ENCODE results near the gene ZNF879.

DNA sequence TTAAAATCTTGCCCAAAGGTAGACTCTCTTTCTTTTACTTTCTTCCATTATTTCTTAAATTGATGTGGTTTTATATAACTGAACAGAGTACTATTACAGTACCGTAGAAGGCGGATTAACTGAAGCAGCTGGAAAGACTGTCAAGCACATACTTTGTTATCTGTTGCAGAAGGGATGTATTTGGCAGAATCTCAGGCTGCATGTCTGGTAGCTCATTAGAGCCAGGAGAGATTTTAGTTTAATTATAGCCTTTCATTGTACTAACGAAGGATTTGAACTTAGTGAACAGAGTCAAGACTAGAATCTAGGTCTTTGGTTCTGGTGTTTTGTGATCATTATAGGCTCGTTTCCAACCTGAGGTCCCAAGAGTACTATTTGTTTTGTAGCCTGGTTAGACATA lies 57.1 kb downstream of the ZNF879 start:
- TF ChIP-seq, protein P1, sequence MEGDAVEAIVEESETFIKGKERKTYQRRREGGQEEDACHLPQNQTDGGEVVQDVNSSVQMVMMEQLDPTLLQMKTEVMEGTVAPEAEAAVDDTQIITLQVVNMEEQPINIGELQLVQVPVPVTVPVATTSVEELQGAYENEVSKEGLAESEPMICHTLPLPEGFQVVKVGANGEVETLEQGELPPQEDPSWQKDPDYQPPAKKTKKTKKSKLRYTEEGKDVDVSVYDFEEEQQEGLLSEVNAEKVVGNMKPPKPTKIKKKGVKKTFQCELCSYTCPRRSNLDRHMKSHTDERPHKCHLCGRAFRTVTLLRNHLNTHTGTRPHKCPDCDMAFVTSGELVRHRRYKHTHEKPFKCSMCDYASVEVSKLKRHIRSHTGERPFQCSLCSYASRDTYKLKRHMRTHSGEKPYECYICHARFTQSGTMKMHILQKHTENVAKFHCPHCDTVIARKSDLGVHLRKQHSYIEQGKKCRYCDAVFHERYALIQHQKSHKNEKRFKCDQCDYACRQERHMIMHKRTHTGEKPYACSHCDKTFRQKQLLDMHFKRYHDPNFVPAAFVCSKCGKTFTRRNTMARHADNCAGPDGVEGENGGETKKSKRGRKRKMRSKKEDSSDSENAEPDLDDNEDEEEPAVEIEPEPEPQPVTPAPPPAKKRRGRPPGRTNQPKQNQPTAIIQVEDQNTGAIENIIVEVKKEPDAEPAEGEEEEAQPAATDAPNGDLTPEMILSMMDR (IDR thresholded peaks at IDR 0.05; ENCODE audit: low read depth, low read length), result no peak
- TF ChIP-seq, protein P2, sequence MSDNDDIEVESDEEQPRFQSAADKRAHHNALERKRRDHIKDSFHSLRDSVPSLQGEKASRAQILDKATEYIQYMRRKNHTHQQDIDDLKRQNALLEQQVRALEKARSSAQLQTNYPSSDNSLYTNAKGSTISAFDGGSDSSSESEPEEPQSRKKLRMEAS (IDR thresholded peaks at IDR 0.05; ENCODE audit: low read depth, low read length), result no peak
- TF ChIP-seq POLR2A (IDR thresholded peaks at IDR 0.05; ENCODE audit: extremely low read depth, insufficient read length), result no peak

Data from NB4 (cell line).